Liver (tissue), 9 donors: Measurements from ENCODE around the gene FAM163A. TPM values are rescaled to one million over a fixed set of nuclear protein-coding genes. Genes with fewer than 3 reads are reported as not detected.

Experiments used
- DNase-seq: peaks from one replicate; pipeline ENCODE4 v3.0.0-alpha.2; 2017; ENCODE audit warnings: low spot score
- H3K27ac ChIP-seq, 2 donors: one replicate each; pipeline ENCODE4 v1.7.0; 2013; ENCODE audit warnings: inconsistent platforms in 2 of 2, low read length in 2 of 2, control low read depth in 1 of 2, low read depth in 1 of 2, mild to moderate bottlenecking in 1 of 2
- H3K27me3 ChIP-seq, 4 donors: one replicate each; pipeline versions ENCODE4 v1.6.1 to v1.7.0; 2013; ENCODE audit warnings: low read length in 3 of 4, inconsistent platforms in 1 of 4, mild to moderate bottlenecking in 1 of 4, moderate library complexity in 1 of 4; ENCODE audit not compliant: control insufficient read depth in 4 of 4, insufficient read depth in 4 of 4
- H3K36me3 ChIP-seq, 4 donors: one replicate each; pipeline versions ENCODE4 v1.6.1 to v1.7.0; 2013; ENCODE audit warnings: low read length in 3 of 4, mild to moderate bottlenecking in 3 of 4, low read depth in 1 of 4, moderate library complexity in 1 of 4; ENCODE audit not compliant: control insufficient read depth in 4 of 4, insufficient read depth in 3 of 4
- H3K4me1 ChIP-seq, 4 donors: one replicate each; pipeline versions ENCODE4 v1.6.1 to v1.7.0; 2013; ENCODE audit warnings: low read length in 3 of 4, mild to moderate bottlenecking in 3 of 4, moderate library complexity in 1 of 4; ENCODE audit not compliant: control insufficient read depth in 4 of 4, insufficient read depth in 4 of 4
- H3K4me3 ChIP-seq, 3 donors: one replicate each; pipeline versions ENCODE4 v1.6.1 to v1.7.0; 2013; ENCODE audit warnings: low read length in 3 of 3, control low read depth in 1 of 3, low read depth in 1 of 3, mild to moderate bottlenecking in 1 of 3
- H3K9ac ChIP-seq, 2 donors: one replicate each; pipeline ENCODE4 v1.7.0; 2013; ENCODE audit warnings: low read length in 2 of 2, mild to moderate bottlenecking in 2 of 2, moderate library complexity in 2 of 2, control low read depth in 1 of 2, low read depth in 1 of 2
- H3K9me3 ChIP-seq, 4 donors: one replicate each; pipeline versions ENCODE4 v1.6.1 to v1.7.0; 2013; ENCODE audit warnings: low read length in 3 of 4; ENCODE audit not compliant: control insufficient read depth in 4 of 4
- FOXA1 ChIP-seq: IDR thresholded peaks from 2 replicates; pipeline ENCODE4 v1.6.1; 2016; ENCODE audit warnings: antibody characterized with exemption
- FOXA2 ChIP-seq: IDR thresholded peaks from 2 replicates; pipeline ENCODE4 v1.6.1; 2016; ENCODE audit warnings: antibody characterized with exemption
- GABPA ChIP-seq, 2 donors: IDR thresholded peaks in 1 of 2; conservative IDR thresholded peaks in 1 of 2; 2 replicates each; pipeline ENCODE4 v1.6.1; 2016; ENCODE audit warnings: antibody characterized with exemption in 2 of 2, mild to moderate bottlenecking in 1 of 2, moderate library complexity in 1 of 2
- HNF4A ChIP-seq, 2 donors: conservative IDR thresholded peaks; 2 replicates each; pipeline ENCODE4 v1.6.1; 2016; ENCODE audit warnings: antibody characterized with exemption in 2 of 2, mild to moderate bottlenecking in 2 of 2
- HNF4G ChIP-seq: IDR thresholded peaks from 2 replicates; pipeline ENCODE4 v1.6.1; 2016; ENCODE audit warnings: antibody characterized with exemption
- JUND ChIP-seq, 2 donors: IDR thresholded peaks; 2 replicates each; pipeline ENCODE4 v1.6.1; 2016; ENCODE audit warnings: antibody characterized with exemption in 2 of 2
- MAX ChIP-seq: IDR thresholded peaks from 2 replicates; pipeline ENCODE4 v1.6.1; 2016; ENCODE audit warnings: antibody characterized with exemption
- RAD21 ChIP-seq, 2 donors: IDR thresholded peaks; 2 replicates each; pipeline ENCODE4 v1.6.1; 2016; ENCODE audit warnings: antibody characterized with exemption in 2 of 2, mild to moderate bottlenecking in 2 of 2
- REST ChIP-seq: IDR thresholded peaks from 2 replicates; pipeline ENCODE4 v1.6.1; 2016; ENCODE audit warnings: antibody characterized with exemption, mild to moderate bottlenecking
- RXRA ChIP-seq, 2 donors: IDR thresholded peaks; 2 replicates each; pipeline ENCODE4 v1.6.1; 2017 to 2018; ENCODE audit warnings: antibody characterized with exemption in 2 of 2, mild to moderate bottlenecking in 1 of 2
- SP1 ChIP-seq: IDR thresholded peaks from 2 replicates; pipeline ENCODE4 v1.6.1; 2018; ENCODE audit warnings: antibody characterized with exemption, mild to moderate bottlenecking
- TAF1 ChIP-seq: conservative IDR thresholded peaks from 2 replicates; pipeline ENCODE4 v1.6.1; 2016; ENCODE audit warnings: antibody characterized with exemption, mild to moderate bottlenecking
- ZBTB33 ChIP-seq: IDR thresholded peaks from 2 replicates; pipeline ENCODE4 v1.6.1; 2016; ENCODE audit warnings: antibody characterized with exemption
- WGBS: extraction: QIAGEN DNeasy Blood & Tissue Kit; methylation state at CpG from one replicate; pipeline ENCODE4 v1.1.7; 2013; 5-methylcytosine and 5-hydroxymethylcytosine counted together
- polyA plus RNA-seq, 2 donors: library from polyadenylated mRNA; stranded (reverse) in 1 of 2; unstranded in 1 of 2; fragments of 200-250 nt in 1 of 2; fragments of >200 nt in 1 of 2; fragmentation: Nextera tagmentation in 1 of 2; extraction: Ambion mirVana in 1 of 2; gene quantifications; one replicate each; pipeline versions ENCODE4 v1.2.1 to v1.2.3, GENCODE V29; 2013 to 2015
- total RNA-seq, 2 donors: library from RNA; depleted of rRNA; stranded (reverse); fragments of >200 nt; gene quantifications; one replicate each; pipeline ENCODE4 v1.2.3, GENCODE V29; 2014
- TF ChIP-seq, protein P1 (sequence below): fragments of 150-350 bp; IDR thresholded peaks from 2 replicates; pipeline ENCODE4 v1.5.1; 2017; ENCODE audit warnings: improper control_type of control experiment, low read depth, low read length; ENCODE audit not compliant: missing input control
- TF ChIP-seq, protein P2 (sequence below): IDR thresholded peaks from 2 replicates; pipeline ENCODE4 v1.6.1; 2016; ENCODE audit warnings: antibody characterized with exemption
- donor health status: healthy.
- donor health status: healthy.
- donor health status: healthy.
- donor health status: healthy.
- donor health status: healthy.

The FAM163A gene
- total and polyA plus RNA-seq, 4 donors = 0.07 TPM; not detected in 3

GRCh38 chr1:179786815-179787685, 44.0 kb downstream of the FAM163A start:
- no peaks in the 10 kb centered on the region for H3K36me3 ChIP-seq
- TF ChIP-seq MAX (no peak), JUND (IDR thresholded peaks at IDR 0.05) (no peak), SP1 (no peak), FOXA1 (no peak), HNF4G (no peak), FOXA2 (no peak), TAF1 (no peak), ZBTB33 (no peak), HNF4A (conservative IDR thresholded peaks at IDR 0.05) (no peak), GABPA (IDR thresholded peaks at IDR 0.05 in 1 of 2, conservative IDR thresholded peaks at IDR 0.05 in 1 of 2) (no peak), REST (no peak), RXRA (IDR thresholded peaks at IDR 0.05) (no peak), RAD21 (IDR thresholded peaks at IDR 0.05) (no peak)
- TF ChIP-seq, protein P1, sequence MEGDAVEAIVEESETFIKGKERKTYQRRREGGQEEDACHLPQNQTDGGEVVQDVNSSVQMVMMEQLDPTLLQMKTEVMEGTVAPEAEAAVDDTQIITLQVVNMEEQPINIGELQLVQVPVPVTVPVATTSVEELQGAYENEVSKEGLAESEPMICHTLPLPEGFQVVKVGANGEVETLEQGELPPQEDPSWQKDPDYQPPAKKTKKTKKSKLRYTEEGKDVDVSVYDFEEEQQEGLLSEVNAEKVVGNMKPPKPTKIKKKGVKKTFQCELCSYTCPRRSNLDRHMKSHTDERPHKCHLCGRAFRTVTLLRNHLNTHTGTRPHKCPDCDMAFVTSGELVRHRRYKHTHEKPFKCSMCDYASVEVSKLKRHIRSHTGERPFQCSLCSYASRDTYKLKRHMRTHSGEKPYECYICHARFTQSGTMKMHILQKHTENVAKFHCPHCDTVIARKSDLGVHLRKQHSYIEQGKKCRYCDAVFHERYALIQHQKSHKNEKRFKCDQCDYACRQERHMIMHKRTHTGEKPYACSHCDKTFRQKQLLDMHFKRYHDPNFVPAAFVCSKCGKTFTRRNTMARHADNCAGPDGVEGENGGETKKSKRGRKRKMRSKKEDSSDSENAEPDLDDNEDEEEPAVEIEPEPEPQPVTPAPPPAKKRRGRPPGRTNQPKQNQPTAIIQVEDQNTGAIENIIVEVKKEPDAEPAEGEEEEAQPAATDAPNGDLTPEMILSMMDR = no peak
- TF ChIP-seq, protein P2, sequence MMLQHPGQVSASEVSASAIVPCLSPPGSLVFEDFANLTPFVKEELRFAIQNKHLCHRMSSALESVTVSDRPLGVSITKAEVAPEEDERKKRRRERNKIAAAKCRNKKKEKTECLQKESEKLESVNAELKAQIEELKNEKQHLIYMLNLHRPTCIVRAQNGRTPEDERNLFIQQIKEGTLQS = no peak
- no peaks in the 10 kb centered on the region for H3K9me3 ChIP-seq
- H3K27ac ChIP-seq = no peak overlapping the region
- H3K27me3 ChIP-seq = no peaks in the 10 kb centered on the region
- no peak overlapping the region for H3K9ac ChIP-seq
- no peak for DNase-seq
- H3K4me1 ChIP-seq = no peaks in the 10 kb centered on the region
- 89% methylated on average over 13 of the region's 13 CpGs for WGBS
- H3K4me3 ChIP-seq = no peak overlapping the region
